B cell (primary cell): ENCODE data around the gene STK38L.

Experiments
- EZH2 ChIP-seq: IDR thresholded peaks from 2 replicates; pipeline ENCODE4 v1.6.1; 2012; ENCODE audit warnings: borderline replicate concordance, low read depth, mild to moderate bottlenecking, moderate library complexity, low read length; ENCODE audit not compliant: insufficient read depth, poor library complexity, severe bottlenecking
- TF ChIP-seq, protein P1 (sequence below): fragments of 200-600 bp; IDR thresholded peaks from one replicate; pipeline ENCODE4 v1.8.0; 2022; ENCODE audit warnings: antibody characterized with exemption, mild to moderate bottlenecking

- TF ChIP-seq, protein P1, sequence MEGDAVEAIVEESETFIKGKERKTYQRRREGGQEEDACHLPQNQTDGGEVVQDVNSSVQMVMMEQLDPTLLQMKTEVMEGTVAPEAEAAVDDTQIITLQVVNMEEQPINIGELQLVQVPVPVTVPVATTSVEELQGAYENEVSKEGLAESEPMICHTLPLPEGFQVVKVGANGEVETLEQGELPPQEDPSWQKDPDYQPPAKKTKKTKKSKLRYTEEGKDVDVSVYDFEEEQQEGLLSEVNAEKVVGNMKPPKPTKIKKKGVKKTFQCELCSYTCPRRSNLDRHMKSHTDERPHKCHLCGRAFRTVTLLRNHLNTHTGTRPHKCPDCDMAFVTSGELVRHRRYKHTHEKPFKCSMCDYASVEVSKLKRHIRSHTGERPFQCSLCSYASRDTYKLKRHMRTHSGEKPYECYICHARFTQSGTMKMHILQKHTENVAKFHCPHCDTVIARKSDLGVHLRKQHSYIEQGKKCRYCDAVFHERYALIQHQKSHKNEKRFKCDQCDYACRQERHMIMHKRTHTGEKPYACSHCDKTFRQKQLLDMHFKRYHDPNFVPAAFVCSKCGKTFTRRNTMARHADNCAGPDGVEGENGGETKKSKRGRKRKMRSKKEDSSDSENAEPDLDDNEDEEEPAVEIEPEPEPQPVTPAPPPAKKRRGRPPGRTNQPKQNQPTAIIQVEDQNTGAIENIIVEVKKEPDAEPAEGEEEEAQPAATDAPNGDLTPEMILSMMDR = no peak
- TF ChIP-seq EZH2 = no peak
Measured at GRCh38 chr12:27273114-27273513, 29.0 kb downstream of the STK38L start.
